Measurements from ENCODE around the gene ITPKC.
"Not testable (repeated sequence)": the region's sequence is repeated elsewhere in the genome, so short reads cannot be mapped to it uniquely, and the experiment has no call there.

The ITPKC gene

GRCh38 chr19:40717880-40718773, 1.2 kb downstream of the ITPKC start:
- DNase-seq: no peak

GRCh38 chr19:40718774-40719391, 2.0 kb downstream of the ITPKC start:
- DNase-seq: peak; percentile 66

GRCh38 chr19:40719414-40719894, 2.5 kb downstream of the ITPKC start:
- DNase-seq: no peak

GRCh38 chr19:40721140-40721486, 4.2 kb downstream of the ITPKC start:
- no peak for DNase-seq

GRCh38 chr19:40721936-40722661, 5.2 kb downstream of the ITPKC start:
- DNase-seq: no peak

GRCh38 chr19:40723661-40724254, 6.8 kb downstream of the ITPKC start:
- no peak for DNase-seq

- no peak for DNase-seq
These were observed 7.4 kb downstream of the ITPKC start for GRCh38 chr19:40724315-40724714.

- DNase-seq: no peak
These were observed 7.9 kb downstream of the ITPKC start for GRCh38 chr19:40724855-40725254.

GRCh38 chr19:40726279-40726678, 9.4 kb downstream of the ITPKC start:
- no peak for DNase-seq

GRCh38 chr19:40730065-40730464, 13.2 kb downstream of the ITPKC start:
- not testable (repeated sequence) for DNase-seq

GRCh38 chr19:40732304-40732703, 15.4 kb downstream of the ITPKC start:
- DNase-seq: not testable (repeated sequence)

- no peak for DNase-seq
These were observed 16.2 kb downstream of the ITPKC start for GRCh38 chr19:40733149-40733548.

GRCh38 chr19:40735013-40735771, 18.3 kb downstream of the ITPKC start:
- no peak for DNase-seq

GRCh38 chr19:40736661-40737060, 19.7 kb downstream of the ITPKC start:
- DNase-seq: no peak

- no peak for DNase-seq
These were observed 20.3 kb downstream of the ITPKC start for GRCh38 chr19:40737102-40737644.

- DNase-seq: no peak
These were observed 22.3 kb downstream of the ITPKC start for GRCh38 chr19:40739030-40739839.

- no peak for DNase-seq
These were observed 23.2 kb downstream of the ITPKC start for GRCh38 chr19:40739871-40740703.

- no peak for DNase-seq
These were observed 23.8 kb downstream of the ITPKC start for GRCh38 chr19:40740747-40741146.

- DNase-seq: no peak
These were observed 24.8 kb downstream of the ITPKC start for GRCh38 chr19:40741527-40742390.
